ENCODE results near the gene ZIC5.

The ZIC5 gene

DNA sequence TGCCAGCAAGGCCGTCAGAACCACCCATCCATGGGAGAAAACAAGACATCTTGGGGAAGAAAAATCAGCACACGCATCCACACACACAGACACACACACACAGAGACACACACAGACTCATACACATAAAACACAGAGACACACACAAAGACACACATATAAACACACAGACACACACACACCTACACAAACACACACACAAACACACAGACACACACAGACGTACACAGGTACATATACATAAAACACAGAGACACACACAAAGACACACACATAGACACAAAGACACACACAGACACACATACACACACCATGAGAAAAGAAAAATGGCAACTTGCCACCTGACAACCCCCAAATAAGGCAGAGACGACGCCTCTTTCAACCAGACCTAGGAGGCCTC is 40.6 kb downstream of the ZIC5 start:
- DNase-seq, result no peak

- DNase-seq, result no peak
Measured at GRCh38 chr13:99929866-99930265, 41.7 kb downstream of the ZIC5 start.

DNA sequence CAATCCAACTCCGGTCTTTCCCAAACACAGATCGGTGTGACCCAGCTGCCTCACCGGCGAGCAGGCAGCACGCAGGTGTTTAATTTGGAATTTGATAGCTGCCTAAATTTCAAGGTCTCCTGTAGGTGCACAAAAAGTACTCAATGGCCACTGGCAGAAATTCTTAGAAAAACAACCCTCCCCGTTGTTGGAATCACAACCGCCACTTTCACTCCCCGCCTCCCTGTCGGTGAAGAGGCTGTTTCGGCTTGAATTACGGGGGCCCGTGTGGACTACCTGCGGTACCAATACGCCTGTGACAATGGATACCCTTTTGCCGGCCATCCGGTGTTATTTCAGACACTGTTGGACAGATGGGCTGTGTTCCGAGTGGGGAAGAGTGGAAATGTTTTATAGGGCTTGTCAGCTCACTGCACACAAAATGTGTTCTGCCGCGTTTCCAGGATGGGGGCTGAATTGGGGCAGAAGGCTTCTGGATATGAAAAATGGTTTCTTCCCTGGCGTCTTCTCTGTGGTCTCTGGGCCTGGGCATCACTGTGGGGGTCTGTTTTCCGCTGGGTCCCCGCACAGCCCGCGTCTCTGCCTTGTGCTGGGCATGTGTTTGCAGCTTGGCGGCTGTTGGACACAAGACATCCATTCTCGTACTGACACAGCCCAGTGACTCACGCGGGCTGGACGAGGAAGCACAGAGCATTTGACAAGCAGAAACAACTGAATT is 45.4 kb downstream of the ZIC5 start:
- DNase-seq, result peak; percentile 76

DNA sequence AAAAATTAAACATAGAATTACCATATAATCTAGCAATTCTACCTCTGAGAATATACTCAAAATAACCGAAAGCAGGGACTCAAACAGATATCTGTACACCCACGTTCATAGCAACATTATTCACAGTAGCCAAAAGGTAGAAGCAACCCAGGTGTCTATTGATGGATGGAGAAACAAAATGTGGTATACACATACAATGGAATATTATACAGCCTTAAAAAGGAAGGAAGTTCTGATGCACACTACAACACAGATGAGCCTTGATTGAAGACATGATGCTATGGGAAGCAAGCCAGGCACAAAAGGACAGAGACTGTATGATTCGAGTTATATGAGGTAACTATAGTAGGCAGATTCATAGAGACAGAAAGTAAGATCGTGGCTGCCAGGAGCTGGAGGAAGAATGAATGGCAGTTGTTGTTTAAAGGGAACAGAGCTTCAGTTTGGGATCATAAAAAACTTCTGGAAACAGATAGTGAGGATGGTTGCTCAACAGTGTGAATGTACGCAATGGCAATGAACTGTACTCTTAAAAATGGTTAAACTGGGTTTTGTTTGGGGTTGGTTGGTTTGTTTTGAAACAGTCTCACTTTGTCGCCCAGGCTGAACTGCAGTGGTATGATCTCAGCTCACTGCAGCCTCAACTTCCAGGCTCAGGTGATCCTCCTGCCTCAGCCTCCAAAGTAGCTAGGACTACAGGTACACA is 47.5 kb downstream of the ZIC5 start:
- DNase-seq, result no peak

- DNase-seq, result peak; percentile 55
Measured at GRCh38 chr13:99922631-99923404, 48.7 kb downstream of the ZIC5 start.

DNA sequence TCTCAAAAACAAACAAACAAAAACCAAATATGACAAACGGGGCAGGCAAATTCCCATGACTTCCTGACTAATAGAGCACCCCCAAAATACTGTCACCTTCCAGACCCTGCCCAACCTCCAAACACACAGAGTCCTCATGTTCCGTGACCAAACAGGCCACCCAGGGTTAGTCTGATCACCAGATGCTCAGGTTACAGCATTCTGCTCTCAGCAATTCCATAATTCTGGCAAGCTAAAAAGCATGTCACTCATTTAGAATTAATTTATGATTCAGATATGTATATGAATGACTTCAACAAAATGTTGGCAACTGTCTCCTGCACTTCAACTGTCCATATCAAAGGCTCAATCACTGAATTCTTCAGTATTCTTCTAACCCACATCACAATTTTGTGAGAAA is 52.4 kb downstream of the ZIC5 start:
- DNase-seq, result no peak

DNA sequence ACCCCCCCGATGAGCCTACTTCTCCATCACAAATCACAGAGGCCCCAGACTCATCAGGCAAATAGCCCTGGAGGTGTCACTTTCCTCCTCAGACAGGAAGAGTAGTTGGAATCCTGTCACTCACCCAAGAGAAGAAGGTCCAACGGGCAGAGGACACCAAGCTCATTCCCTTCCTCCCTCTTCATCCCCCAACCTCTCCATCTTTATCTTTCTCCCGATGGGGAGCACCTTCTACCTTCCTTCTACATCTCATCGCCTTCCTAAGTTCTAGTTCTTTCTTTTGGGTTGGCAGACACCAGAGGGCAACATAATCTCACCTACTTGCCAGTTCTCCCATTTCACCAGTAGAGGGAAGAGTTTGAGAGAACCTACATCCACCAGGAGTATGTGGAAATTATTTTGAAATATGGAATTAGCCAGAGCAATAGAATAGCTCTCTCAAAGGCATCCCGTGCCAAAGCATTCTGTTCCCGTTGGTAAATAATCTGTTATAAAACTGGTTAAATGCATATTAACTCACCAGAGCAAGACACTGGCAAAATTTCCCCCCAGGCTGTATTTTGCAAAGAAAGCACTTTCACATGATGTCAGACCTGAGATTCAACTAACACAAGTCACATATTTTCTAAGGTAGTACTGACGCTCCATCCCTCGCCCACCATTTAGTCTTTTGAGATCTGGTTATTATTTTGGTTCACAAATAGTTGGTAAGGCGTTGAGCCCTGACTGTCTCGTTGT is 55.0 kb downstream of the ZIC5 start:
- DNase-seq, result peak; percentile 43

DNA sequence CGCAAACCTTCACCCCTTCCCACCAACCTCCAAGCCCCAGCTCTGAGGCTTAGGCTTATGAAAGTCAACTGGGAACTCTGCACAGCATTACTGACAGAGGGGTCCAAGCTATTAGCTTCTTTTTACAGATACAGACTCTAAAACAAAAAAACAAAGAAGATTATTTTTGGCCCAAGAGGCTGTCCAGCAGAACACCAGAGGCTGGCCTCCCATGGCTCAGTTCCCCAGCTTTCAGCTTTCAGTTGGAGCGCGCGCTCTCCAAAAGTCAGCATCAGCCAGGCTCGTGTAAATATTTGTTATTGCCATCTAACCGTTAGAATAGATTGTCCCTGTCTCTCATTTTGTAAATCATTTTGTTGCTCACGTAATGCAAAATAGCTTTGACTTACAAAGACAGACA is 58.4 kb downstream of the ZIC5 start:
- no peak for DNase-seq

Data from NCI-H1105 treated with DMSO at 0.1 percent for 48 hours (cell line).